Fibroblast of skin of left quadriceps (primary cell): ENCODE measurements around the gene PRDM12.

Source experiments
- DNase-seq, 2 experiments: peaks; one replicate each; pipeline ENCODE4 v3.0.0-alpha.2; 2013; ENCODE audit warnings: low read depth in 2 of 2

The PRDM12 gene

GRCh38 chr9:130664251-130665028, at the start of gene PRDM12:
TSS of gene PRDM12 (plus strand) at chr9:130664594. CDS start at chr9:130664654, 60 bp downstream.
- DNase-seq, result no peak

DNA sequence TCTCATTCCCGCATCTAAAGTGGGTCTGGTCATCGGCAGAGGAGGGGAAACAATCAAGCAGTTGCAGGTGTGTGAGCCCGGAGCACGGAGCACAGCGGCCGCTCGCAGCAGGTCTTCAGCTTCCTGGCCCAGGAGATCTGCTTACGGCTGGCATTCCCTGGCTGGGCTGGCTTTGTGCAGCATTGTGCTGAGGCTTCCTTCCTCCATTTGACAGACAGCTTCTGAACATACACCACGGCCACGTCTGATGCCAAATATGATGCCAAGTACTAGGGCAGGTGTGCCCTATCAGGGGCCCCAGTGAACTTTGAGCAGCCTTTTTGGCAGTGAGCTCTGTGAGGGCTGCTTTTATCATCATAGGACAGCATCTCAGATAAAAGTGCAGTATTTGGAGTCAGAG, 47.9 kb upstream of the PRDM12 start:
- no peak for DNase-seq

DNA sequence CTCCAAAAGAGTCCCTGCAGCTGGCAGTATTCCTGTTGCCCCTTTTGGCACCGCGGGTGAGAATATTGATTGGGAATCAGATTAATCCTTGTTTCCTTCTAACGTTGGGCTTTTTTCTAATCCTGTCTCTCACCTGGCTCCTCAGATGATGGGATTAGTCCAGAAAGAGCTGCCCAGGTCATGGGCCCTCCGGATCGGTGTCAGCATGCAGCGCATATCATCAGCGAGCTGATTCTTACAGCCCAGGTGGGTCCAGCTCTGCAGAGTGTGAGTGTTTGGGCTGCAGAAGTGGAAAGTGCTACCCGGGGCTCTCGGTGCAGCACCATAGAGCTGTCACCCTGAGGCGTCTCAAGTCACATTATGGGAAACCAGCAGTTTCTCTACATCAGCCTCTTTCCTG, 40.9 kb upstream of the PRDM12 start:
- no peak for DNase-seq

- no peak for DNase-seq
Measured at GRCh38 chr9:130624154-130624553, 40.2 kb upstream of the PRDM12 start.

DNA sequence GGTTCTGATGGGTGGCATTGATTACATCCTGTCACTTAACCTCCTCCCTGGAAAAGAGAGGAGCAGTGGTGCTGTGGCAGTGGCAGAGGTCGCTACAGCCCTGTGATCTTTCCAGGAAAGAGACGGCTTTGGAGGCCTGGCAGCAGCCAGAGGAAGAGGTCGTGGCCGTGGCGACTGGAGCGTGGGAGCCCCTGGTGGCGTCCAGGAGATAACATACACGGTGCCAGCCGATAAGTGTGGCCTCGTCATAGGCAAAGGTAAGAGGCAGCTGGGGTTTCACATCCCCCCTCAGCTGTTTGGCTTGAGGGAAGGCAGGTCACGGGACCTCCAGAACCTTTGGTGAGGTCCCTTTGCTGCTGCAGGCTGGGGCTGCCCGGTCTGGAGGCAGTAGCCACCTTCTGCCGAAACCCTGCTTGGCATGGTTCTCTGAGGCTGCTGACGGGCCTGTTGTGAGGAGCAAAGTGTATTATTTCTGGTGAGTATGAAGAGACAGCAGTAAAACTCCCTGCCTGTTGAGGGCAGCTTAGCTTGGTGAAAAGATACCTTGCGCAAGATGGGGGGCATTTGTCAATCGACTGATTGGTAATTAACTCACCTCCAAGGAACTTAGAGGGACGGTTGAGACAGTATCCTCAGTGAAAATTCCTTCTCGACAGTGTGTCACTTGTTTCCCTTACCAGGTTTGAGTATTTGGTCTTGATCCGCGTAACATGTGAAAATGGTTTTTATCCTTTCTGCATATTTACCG, 38.0 kb upstream of the PRDM12 start:
- no peak for DNase-seq

DNA sequence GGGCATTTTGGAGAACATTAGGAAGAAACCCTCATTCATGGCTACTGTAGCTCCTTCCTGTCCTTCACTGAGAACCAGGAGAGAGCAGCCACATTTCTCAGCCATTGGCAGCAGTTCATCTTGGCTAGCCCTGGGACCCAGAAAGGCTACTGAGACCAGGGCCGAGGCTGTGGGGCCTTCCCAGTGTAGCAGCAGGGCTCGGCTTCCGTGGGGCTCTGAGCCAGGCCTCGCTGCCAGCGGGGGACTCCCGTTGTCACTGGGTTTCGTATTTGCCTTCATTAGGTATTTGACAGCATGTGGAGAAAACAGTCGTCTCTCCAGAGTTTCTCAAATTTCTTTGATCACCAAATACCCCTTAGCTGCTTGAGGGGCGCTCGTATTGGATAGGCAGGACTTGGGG, 37.3 kb upstream of the PRDM12 start:
- DNase-seq, result no peak

- DNase-seq, result no peak
Measured at GRCh38 chr9:130627896-130628792, 36.2 kb upstream of the PRDM12 start.

- DNase-seq, result no peak
Measured at GRCh38 chr9:130629443-130630070, 34.8 kb upstream of the PRDM12 start.

DNA sequence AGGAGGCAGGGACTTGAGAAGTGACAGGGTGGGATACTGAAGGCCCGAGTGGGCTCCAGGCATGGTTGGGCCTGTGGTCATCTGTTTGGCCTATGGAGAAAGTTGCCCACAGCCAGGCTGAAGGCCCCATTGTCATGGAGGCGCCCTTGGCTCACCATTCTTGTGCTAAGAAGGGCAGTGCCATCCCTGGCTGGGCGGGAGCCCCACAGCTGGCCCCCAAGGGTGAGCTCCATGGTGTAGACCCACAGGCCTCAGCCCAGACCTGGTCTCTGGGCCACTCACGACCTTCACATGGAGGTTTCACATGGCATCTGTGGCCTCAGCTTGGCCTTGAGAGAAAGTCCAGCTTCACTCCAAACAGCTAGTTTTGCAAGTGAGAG, 34.3 kb upstream of the PRDM12 start:
- DNase-seq, result no peak

- no peak for DNase-seq
Measured at GRCh38 chr9:130630506-130631330, 33.7 kb upstream of the PRDM12 start.

- DNase-seq, result no peak
Measured at GRCh38 chr9:130631331-130632080, 32.9 kb upstream of the PRDM12 start.

- no peak for DNase-seq
Measured at GRCh38 chr9:130632081-130632710, 32.2 kb upstream of the PRDM12 start.

GRCh38 chr9:130632841-130633240, 31.6 kb upstream of the PRDM12 start:
- no peak for DNase-seq

DNA sequence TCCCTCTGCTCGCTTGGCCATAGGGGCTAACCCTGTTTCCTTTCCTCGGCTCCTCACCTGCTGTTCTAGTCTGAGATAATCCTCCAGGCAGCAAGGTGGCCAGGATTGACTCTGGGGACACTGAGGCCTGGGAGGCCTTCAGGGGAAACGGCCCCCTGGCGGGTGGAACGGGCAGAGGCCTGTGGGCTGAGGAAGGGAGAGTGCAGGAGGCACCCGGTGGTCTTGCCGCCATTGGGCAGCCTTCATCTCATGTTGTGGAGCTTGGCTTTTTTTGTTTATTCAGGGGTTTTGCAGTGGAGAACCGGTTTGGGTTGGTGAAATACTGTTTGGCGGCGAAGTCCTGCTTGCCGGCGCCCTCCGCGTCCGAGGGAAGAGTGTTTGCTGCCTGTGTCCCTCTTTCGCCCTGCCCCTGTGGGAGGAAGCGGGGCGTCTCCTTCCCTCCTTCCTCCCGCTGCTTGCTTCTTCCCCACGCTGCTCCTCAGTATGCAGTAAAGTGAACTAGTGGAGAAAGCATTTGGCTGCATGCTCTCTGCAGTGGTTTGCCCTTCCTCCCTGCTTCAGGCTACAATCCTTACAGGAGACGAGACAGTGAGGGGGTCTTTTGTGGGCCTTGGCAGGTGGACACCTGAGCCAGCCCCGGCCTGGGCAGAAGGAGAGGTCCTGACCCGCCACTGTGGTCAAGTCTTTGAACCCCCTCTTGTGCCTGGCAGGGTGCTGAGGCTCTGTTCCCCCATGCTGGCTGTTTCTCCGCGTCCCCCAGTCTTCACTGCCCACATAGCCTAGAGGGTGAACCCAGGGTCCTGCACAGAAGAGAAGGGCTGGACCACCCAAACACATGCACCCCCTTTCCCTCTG, 30.8 kb upstream of the PRDM12 start:
- DNase-seq, result no peak

GRCh38 chr9:130634191-130634768, 30.1 kb upstream of the PRDM12 start:
- no peak for DNase-seq

DNA sequence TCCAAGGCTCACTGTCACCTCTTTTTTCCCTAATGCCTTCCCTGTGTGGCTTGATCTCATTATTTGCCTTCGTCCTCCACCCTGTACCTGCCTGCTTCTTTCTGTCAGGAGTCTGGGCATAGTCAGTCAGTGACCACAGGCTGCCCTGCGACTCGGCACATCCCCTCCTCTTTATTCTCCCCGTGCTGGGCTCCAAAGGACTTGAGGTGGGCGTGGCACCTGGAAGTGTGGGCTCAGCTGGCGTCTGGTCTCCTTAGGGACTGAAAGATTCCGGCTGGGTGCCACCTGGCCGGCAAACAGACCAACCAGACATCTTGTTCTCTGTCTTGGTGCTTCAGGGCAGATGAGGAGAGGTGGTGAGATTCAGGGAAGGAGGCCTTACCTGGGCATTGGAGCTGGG, 29.6 kb upstream of the PRDM12 start:
- DNase-seq, result no peak

- no peak for DNase-seq
Measured at GRCh38 chr9:130635306-130635705, 29.1 kb upstream of the PRDM12 start.
